ENCODE measurements around the gene PHLDB2.

The PHLDB2 gene

DNA sequence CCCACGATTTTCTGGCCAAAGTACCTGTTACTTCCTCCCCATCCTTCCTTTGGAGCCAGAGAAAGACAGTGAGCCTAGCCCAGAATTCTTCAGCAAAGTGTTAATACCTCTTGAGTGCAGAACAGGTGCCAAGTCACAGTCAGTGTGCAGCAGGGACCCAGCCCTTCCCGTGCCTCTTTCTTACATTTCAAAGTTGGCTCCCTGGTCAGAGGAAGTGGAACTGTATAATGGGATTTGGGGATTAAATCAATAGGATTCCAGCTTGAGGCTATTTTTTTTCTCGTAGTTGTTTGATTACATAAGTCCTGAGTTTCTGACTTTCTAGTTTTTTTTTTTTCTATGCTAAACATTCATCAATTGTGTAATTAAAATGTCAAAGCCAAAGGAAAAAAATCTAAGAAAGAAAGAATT, 67.2 kb downstream of the PHLDB2 start:
- no peak for DNase-seq (ENCODE audit: low read depth)

DNA sequence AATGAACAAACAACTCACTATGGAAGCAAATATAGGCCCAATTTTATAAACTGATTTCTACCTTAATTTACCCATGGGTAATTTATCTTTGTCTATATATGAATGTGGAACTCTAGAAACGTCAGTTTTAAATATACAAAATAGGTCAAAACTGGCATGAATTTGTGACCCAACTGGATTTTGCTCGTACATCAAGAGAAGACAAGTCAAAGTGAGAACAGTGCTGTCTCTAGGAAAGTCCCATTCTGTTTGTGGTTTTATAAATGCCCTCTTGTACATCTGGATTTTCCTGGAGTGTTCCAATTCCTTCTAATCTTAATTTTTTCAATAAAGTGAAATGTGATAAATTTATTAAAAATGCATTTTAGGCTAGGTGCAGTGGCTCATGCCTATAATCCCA, 69.5 kb downstream of the PHLDB2 start:
- DNase-seq (ENCODE audit: low read depth) = no peak

DNA sequence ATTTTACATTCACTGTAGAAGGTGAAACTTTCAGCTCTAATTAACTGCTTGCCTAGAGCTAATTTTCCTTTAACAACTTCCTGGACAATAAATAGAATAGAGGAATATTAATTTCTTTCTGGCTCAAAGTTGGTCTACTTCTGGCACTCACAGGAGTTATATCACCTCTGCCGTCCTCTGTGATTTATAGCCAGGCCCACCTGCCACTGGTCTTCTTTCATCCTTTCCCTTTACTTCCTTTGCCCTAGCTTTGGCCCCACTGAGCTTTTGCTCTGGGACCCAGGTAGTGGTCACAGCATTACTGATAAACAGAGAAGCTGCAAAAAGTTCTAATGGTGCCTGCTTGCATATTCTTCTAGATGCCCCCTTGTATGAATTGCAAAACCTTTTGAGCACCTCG, 70.4 kb downstream of the PHLDB2 start:
- no peak for DNase-seq (ENCODE audit: low read depth)

DNA sequence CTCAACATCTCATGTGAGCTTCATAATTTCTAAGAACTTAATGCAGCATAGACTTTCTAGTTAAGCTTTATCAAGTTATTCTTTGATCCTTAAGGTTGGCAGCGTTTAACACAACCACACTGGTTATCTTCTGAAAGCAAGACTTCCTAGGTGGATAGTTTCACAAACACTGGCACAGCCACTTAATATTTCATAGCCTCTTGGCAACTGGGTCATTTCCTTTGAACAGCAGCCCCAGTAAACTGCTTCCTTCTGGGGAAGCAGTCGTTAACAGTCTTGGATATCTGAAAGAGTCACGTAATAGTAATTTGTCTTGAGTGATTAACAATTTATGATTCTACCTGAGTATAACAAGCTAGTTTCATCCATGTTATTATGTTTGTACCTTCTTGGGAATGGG, 73.9 kb downstream of the PHLDB2 start:
- DNase-seq (ENCODE audit: low read depth) = no peak

DNA sequence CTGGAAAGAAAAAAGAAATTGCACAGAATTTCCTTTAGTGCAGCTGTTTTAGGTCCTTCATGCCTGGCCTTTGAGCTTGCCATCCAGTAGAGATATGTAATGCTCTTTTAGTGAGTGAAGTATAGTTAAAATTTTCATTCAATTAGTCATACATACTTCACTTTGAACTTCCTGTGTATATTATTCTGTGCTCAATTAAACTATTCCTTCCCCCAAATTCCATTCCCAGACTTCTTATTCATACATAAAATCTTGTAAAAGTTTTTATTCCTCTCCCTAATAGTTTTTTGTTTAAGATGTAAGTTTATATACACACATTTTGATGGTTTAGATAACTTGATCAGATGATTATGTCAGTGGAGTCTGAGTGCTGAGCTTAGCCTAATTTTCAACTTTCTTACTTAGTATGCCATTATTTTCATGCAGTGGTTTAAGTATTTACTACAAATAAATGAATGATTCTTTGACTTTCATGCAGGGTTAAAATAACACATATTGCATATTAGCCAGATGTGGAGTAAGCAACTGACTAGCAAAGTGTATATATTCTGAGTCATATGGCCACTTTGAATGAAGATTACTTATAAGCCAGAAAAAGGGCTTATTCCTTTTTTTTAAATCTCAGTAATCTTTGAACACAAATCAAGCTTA, 77.3 kb downstream of the PHLDB2 start:
- no peak for DNase-seq (ENCODE audit: low read depth)

DNA sequence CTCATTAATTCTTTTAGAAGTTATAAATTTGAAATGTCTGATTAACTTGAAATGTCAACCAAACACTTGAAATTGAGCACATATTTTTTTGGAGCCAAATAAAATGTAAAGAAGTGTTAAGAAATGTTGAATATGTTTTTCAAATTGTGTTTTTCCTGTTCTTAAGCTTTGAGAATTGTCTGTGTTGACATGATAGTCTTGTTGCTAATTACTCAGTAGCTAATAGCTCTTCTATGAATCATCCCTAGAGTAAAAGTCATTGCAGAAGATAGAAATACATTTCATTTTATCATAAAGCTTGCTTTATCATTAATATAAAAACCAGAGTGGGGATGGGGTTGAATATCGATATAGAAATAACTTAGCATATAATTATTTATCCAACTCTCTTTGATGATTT, 77.9 kb downstream of the PHLDB2 start:
- DNase-seq (ENCODE audit: low read depth) = no peak

DNA sequence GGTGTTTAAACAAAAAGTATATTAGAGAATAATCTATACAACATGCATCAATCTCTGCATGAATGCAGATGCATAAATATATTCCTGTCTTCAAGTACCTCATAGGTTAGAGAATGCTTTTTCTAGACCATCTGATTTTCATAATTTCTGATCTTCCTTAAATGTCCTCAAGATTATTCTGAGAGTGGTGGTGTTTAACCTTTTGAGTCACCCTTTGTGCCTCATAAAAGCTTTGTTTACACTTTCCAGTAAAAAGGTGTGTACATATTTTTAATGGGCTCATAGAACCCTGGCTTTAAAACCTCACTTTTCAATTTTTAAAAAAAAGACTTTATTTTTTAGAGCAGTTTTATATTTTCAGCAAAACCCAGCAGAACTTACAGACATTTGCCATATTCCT, 78.8 kb downstream of the PHLDB2 start:
- no peak for DNase-seq (ENCODE audit: low read depth)

DNA sequence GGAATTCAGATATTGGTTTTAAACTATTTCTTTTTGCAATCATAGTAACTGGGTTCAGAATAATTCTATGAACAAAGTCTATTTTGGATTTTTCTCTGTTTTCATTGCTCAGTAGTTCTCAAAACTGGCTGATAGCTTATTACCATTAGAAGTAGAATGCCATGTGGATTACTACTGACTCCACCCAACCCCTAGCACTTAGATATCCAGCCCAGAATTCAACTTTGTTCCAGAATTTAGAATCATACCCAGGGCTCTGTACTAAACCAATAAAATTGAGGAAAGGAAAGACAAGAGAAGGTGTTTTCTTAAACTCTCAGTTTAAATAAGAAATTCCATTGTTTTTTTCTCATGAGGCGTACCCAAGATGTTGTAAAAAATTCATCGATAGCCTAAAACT, 80.8 kb downstream of the PHLDB2 start:
- no peak for DNase-seq (ENCODE audit: low read depth)

DNA sequence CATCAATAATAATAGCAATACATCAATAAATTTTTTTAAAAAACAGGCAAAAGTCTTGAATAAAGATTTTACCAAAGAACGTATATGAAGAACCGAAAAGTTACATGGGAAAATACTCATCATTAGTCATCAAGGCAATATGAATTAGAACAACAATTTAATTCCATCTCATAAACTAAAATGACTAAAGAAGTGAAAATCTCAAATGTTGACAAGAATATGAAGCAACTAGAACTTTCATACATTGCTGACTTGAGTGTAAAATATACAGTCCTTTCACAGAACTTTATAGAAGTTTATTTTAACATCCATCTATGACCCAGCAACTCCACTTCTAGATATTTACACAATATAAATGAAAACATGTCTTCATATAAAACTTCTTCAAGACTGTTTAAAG, 84.5 kb downstream of the PHLDB2 start:
- no peak for DNase-seq (ENCODE audit: low read depth)

DNA sequence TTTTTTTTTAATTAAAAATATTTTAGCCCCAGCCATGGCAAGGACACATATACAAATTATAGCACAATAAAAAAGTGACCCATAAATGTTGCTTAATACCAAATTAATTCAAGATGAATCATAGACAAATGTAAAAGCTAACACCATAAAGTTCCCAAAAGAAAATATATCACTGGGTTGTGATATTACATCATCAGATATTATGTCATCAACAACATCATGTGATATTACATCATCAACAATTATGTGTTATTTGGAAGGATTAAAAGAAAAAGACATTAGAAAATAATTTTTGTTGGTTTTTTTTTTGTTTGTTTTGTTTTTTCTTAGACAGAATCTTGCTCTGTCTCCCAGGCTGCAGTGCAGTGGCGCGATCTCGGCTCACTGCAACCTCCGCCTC, 85.3 kb downstream of the PHLDB2 start:
- DNase-seq (ENCODE audit: low read depth) = no peak

DNA sequence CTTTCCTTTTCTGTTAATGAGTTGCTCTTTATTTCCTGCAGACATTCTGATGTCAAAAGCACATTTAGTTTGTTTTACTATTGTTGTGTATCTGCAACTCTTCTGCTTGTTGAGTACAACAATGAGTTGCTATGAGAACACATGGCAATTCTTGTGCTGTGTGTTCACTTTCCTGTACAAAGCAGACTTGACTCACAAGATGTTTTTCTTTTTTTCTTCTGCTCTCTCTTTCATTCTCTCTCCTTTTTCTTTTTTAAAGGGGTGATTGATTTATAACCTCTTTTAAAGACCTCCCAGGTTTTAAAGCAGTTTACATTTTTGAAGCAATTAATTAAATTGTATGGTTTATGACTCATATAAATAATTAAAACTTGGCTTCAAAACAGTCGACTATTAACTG, 88.2 kb downstream of the PHLDB2 start:
- no peak for DNase-seq (ENCODE audit: low read depth)

DNA sequence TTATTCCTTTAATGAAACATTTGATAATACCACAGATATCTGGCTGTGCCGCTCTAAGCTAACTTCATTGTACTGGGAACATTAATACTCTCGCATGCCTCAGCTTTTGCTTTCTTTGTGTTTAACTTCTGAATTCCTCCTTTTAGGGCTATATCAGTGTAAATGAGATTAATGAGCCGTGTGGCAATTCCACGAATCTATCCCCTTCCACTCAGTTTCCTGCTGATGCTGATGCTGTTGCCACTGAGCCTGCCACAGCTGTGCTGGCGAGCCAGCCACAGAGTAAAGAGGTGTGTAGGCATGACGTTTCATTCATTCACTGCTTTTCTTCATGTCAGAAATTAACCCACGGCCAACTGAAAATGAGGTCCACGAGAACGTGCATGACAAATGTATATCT, 89.7 kb downstream of the PHLDB2 start:
- DNase-seq (ENCODE audit: low read depth) = no peak

DNA sequence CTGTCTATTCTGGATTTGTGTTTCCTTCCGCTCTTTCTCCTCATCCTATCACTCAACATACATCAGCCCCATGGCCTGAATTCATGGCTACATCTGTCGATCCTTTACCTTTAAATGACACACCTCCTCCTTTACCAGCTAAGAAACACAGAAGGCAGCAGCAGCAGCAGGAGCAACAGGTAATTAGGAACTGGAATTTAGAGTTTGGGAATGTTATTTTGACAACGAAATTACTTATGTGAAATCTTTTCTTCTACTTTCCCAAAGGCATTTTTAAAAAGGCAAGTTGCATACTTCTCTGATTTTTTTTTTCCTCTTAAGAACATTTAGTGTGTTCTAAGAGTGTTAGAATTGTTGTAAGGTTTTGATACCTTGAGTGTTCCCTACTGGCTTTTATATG, 90.6 kb downstream of the PHLDB2 start:
- DNase-seq (ENCODE audit: low read depth) = no peak

DNA sequence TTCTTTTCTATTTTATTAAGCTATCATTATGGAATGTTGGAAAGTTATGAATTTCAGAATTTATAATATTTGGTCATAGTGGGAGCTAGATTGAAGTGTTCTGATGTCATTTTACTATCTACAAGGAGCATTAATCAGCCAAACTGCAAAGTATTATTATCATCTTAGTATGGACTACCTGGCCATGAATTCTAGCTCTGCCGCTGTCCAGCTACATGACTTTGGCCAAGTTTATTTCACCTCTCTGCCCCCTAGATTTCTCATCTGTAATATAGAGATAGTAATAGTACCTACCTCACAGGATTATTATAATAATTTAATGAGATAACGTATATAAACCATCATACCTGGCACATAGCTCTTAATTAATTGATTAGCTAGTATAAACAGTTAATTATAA, 92.0 kb downstream of the PHLDB2 start:
- no peak for DNase-seq (ENCODE audit: low read depth)

DNA sequence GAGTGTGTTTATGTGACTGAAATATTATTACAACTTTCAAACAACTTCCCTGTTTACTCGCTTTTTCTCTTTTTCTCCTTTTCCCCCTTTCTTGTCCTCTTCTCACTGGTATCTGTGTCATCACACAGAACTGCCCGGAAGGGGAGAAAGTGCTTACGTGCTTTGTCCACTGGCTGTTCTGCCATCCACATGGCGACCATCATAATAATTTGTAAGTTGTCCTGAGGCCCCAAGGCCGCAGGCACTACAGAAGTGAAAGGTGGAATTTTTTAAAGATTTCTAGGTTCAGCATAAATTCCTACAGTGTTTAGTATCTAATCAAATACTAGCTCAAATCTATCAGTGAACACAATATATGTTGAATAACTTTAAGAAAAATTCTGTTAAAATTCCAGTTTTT, 93.0 kb downstream of the PHLDB2 start:
- no peak for DNase-seq (ENCODE audit: low read depth)

DNA sequence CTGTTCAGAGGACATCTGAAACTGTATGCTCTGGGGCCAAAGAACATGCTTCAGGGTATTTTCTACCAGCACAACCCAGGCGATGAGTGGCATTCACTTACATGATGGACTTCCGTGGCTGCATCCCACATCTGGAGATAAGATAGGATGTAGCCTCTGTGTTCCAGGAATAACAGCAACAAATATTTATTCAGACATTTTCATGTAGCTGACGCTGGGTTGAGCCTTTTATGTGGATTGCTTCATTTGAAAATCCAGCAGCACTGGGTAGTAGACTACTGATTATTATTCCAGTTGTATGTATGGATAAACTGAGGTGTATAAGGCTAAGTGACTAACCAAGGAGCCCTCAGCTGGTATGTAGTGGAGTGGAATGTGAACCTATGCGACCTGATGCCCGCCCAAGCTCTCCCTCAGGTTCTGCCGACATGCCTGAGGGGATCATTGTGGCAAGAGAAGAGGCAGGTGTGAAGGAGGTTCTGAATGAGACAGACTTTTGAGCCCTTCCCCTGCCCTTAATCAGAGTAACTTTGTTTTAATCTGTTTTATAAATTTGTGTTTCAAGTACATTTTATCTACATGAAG, 93.9 kb downstream of the PHLDB2 start:
- no peak for DNase-seq (ENCODE audit: low read depth)

DNA sequence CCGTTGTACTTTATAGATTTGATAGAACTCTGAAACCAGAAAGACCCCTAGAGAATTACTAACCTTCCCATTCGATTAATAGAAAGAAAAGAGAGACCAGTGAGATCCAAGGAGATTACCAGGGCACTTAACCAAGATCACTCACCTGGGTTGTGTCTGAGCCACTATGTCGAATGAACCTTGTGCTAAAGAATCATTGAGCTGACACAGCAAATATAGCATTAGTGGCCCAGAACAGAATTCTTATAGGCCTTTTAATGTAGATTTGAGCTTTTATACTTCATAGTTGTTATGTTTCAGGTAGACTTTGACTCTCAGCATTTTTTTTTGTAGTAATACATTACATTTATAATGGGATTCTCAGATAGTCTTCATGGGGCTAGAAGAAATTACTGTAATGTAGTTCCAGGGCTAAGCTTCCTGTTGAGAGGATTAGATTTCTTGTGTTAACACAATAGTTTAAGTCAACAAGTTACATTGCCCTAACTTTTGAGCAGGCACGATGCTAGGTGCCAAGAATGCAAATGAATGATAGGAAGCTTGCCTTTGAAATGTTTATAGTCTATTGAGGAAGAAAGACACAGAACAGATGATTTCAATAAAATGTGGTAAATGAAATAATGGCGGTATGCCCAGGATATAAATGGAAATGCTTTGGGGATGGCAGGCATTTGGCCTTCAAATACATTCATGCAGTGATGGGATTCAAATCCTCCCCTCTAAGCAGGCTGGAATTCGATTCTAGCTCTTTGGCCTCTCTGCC, 95.3 kb downstream of the PHLDB2 start:
- DNase-seq (ENCODE audit: low read depth) = no peak

DNA sequence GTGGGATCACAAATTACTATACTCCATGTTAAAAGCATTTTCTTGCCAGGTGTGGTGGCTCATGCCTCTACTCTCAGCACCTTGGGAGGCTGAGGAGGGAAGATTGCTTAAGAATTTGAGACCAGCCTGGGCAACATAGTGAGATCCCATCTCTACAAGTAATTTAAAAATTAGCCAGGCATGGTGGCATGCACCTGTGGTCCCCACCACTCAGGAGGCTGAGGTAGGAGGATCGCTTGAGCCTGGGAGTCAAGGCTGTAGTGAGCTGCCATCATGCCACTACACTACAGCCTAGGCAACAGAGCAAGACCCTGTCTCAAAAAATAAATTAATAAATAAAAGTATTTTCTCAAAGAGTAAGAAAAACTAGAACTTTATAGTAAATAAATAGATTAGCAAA, 96.8 kb downstream of the PHLDB2 start:
- DNase-seq (ENCODE audit: low read depth) = no peak

DNA sequence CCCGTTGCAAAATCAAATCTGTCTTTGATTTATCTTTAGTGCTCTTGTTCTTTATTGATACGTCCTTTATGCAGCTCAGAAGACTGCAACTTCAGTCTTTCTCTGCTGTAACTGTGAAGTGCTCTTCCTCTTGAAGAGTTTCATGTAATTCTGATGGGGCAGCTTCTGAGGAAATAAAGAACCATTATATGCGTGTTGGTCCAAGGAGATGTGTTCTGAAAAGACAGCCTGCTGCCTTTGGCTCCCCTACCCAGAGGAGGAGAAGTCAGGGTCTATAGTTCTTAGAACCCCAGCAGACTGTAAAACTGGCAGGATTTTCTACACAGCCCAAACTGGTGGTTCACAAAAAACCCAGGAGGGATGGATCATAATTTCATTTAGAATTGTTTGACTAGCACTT, 97.4 kb downstream of the PHLDB2 start:
- DNase-seq (ENCODE audit: low read depth) = no peak

DNA sequence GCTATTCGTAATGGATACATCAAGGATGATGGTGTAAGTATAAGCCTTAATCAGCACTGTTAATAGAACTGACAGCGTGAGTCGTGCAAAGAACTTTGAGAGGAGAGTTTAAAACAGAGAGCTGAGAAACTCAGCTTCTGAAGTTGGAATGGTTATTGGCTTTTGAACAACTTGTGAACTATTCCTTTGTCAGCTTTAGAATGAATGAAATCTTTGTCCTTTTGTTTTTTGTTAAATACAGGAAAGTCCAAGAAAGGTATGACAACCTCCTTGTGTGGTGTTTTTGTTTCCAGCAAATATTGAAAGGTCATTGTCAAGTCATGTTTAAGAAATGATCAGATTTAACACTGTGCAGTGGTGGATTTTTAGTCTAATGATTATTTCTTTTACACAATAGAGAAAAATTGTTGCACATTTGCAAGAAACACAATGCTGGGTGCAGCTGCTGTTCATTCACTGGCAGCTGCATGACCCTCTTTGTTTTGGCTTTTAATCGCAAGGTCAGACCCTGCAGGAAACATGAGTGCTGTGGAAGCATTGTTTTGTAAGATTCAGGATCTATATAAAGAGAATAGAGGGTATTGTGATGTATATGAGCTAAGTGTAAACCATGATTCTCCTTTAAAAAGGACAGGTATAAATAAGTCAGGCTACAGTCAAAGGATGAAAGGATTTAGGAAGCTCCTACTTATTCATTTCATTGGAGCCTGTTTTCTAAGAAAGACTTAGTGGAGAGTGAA, 98.1 kb downstream of the PHLDB2 start:
- DNase-seq (ENCODE audit: low read depth) = no peak

DNA sequence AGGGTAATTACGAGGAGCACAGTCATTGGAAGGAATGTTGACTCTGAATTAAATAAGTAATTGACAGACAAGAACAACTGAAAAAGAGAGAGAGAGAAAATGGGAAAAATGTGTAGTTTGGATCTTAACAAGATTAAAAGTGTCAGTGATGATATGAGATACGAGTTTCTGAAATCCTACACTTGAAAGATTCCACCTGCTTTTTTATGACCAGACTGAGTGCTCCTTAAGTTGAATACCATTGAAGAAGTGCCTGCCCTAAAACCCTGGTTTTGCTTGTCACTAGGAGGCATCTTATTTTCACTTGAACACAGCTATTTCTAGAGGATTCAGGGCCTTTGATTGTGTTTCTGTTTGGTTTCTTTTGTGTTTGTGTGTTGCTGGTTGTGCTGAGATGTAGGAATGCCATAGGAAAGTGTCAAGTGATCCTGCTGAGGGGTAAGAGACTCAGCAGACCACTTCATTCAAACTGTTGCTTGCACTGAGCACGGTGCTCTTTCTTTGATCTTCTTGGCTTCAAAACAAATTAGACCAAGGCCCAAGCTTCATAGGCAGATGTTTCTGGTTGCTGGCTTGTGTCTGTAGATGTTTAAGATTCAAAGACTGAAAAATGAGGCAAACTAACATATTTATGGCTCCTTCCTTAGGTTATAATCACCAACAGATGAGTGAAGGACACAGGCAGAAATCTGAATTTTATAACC, 102.5 kb downstream of the PHLDB2 start:
- DNase-seq (ENCODE audit: low read depth) = no peak

DNA sequence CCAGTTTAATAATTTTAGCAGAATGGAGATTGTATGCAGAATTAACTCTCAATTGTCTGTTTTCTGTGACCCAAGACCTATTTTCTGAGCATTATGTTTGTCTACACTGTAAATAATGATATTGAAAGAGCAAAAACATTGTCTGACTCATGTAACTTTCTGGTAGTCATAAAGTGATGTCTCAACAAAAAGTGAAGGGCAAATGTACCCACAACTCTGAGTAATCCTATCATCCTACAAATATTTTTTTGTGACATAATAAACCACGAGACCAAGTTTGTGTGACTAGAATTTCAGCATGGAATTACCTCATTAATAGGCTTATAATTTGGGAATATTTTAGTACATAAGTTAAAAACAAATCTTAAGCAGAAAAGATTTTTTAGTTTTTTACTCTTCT, 104.4 kb downstream of the PHLDB2 start:
- no peak for DNase-seq (ENCODE audit: low read depth)
